ENCODE measurements around the gene ATXN2L.
"Not testable (repeated sequence)": the region's sequence is repeated elsewhere in the genome, so short reads cannot be mapped to it uniquely, and the experiment has no call there.

ATXN2L gene

GRCh38 chr16:28873543-28874201, 50.9 kb downstream of the ATXN2L start:
- no peak for DNase-seq

GRCh38 chr16:28874406-28874805, 51.6 kb downstream of the ATXN2L start:
- no peak for DNase-seq

GRCh38 chr16:28875134-28876018, 52.6 kb downstream of the ATXN2L start:
- no peak for DNase-seq

GRCh38 chr16:28876019-28876659, 53.3 kb downstream of the ATXN2L start:
- no peak for DNase-seq

- DNase-seq, result no peak
Measured at GRCh38 chr16:28876973-28877654, 54.3 kb downstream of the ATXN2L start.

- DNase-seq, result no peak
Measured at GRCh38 chr16:28877655-28878000, 54.8 kb downstream of the ATXN2L start.

- DNase-seq, result no peak
Measured at GRCh38 chr16:28878083-28878926, 55.5 kb downstream of the ATXN2L start, which contains the start of gene ATP2A1. Gene ATP2A1 (plus strand): TSS chr16:28878488. CDS start chr16:28878672, 184 bp downstream.

DNA sequence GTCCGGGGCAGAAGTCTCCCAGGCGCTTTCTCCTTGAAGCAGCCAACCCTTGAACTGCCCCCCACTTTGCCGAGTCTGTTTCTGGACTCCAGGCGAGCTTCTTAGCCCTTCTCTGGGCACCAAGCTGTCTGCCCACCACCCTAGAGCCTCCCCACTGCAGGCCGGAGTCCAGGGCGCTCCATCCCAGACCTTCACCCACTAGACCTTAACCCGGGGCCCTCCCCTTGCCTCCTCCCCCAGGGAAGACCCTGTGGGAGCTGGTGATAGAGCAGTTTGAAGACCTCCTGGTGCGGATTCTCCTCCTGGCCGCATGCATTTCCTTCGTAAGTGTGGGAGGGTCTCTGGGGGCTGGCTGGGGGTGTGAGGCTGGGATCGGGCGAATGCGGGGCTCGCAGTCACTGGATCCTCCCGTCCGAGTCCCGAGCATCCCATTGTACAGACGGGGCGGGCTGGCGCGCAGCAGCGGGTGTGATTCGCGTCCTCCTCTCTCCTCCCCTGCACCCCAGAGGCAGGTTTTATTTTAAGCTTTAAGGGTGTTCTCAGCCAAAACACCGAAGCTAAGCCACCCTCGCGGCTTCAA, 56.6 kb downstream of the ATXN2L start:
- DNase-seq, result no peak

- peak; percentile 82 for DNase-seq
Measured at GRCh38 chr16:28879841-28880588, 57.2 kb downstream of the ATXN2L start.

- no peak for DNase-seq
Measured at GRCh38 chr16:28880589-28880915, 57.8 kb downstream of the ATXN2L start.

DNA sequence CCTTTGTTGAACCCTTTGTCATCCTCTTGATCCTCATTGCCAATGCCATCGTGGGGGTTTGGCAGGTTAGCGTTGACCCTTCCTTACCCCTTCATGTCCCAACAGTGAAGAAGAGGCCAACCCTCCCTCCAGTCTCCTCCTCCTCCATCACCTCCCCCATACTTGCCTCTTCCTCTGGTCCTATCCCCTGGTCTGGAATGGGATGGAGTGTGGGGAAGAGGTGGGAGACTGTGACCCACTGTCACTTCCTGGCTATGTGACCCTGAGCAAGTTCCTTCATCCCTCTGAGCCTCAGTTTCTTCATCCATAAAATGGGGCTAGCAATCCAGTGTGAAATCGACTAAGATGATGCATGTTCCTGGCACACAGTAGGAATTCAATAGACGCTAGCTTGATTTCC, 58.2 kb downstream of the ATXN2L start:
- no peak for DNase-seq

- DNase-seq, result not testable (repeated sequence)
Measured at GRCh38 chr16:28881565-28881964, 58.8 kb downstream of the ATXN2L start.

DNA sequence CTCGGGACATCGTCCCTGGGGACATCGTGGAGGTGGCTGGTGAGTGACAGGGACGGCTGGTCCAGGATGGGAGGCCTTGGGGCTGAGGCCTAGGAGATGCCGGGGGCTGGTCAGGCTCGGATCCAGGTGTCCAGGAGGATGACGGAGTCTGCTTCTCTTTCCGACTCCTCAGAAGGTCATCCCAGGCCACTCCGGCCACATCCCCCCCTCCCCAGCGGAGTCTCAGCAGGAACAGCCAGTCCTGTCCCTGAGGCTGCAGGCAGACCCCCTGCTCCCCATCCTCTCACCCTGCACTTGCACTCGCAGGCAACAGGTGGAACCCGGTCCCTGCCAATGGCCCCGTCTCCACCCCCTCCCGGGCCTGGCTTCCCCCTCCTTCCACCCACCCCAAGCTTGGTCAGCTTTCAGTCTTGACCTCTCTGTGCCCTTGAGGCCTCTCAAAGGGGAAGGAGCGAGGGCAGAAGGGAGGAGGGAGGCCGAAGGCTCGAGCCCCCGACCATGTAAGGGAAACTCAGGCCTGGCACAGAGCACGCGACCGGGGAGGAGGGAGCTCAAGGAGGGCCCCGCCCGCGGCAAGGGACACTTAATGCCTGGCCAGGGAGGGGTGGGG, 59.9 kb downstream of the ATXN2L start:
- no peak for DNase-seq

DNA sequence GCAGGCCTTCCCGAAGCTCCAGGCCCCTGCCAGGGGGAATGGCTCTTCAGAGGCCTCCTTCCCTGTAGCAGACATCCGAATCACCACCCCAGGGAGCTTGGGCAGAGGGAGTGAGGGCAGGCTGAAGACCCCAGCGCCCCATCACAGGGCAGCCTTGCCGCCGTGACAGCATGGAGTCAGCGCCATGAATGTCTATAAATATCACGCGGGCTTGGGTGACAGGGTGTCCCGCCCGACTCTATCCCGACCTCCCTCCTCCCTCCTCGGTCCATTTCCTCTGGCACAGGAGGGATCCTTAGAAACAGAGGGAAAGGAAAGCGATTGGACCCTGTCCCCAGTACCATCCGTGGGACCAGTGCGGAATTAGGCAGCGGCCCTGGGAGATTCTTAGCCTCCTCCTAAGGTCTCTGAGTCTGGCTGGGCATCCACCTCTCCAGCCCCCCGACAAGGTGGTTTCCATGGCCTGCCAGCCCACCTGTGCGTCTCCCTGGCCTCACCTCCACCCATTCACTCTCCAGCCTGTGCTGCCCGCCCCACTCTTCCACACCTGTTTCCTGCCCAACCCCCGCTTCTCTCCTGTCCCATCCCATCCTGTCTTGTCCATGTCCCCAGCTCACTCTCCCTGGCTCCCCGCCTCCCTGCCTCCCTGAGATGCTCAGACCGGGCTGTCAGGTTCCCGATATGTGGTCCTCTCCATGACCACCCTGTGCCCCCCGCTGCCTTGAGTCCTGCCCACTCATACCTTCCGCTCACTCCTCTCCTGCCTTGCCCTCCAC, 60.6 kb downstream of the ATXN2L start:
- DNase-seq, result no peak

- DNase-seq, result no peak
Measured at GRCh38 chr16:28884045-28884444, 61.2 kb downstream of the ATXN2L start.

Data from DMS 273 treated with DMSO at 0.1 percent for 48 hours (cell line).